Hepatocyte (in vitro differentiated cells): ENCODE results near the gene MIEF1.

ENCODE experiments used
- CTCF ChIP-seq: fragments of 200-600 bp; sonication (generic); IDR thresholded peaks from 2 replicates; pipeline ENCODE4 v1.5.1; 2016; ENCODE audit warnings: antibody characterized with exemption, mild to moderate bottlenecking; ENCODE audit not compliant: poor library complexity
- EZH2 ChIP-seq: fragments of 200-600 bp; sonication (generic); IDR thresholded peaks from 2 replicates; pipeline ENCODE4 v1.6.1; 2016; ENCODE audit warnings: antibody characterized with exemption, mild to moderate bottlenecking, borderline replicate concordance

GRCh38 chr22:39478441-39478850, 23.6 kb upstream of the MIEF1 start:
- no peak for TF ChIP-seq CTCF
- no peak for TF ChIP-seq EZH2
